ENCODE measurements around the gene ATP1A3.

DNA sequence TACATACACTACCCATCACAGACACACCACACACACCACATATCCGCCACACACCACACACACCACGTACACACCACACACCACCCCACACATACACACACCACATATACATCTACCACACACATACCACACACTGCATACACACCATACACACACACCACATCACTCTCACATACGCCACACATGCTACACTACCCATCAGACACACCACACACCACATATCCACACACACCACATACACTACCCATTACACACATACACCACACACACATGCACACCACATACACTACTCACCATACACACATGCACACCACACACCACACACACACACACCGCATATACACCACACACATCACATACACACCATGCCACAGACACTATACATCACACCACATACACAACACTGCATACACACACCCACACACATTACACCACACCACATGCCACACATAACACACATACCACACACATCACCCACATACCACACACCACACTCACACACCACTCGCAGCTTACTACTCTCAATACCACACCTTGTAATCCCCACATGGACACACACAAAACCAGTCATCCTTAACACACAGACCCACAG, 75.3 kb downstream of the ATP1A3 start:
- no peak for TF ChIP-seq POLR2A (IDR thresholded peaks at IDR 0.05)
- TF ChIP-seq, protein P1, sequence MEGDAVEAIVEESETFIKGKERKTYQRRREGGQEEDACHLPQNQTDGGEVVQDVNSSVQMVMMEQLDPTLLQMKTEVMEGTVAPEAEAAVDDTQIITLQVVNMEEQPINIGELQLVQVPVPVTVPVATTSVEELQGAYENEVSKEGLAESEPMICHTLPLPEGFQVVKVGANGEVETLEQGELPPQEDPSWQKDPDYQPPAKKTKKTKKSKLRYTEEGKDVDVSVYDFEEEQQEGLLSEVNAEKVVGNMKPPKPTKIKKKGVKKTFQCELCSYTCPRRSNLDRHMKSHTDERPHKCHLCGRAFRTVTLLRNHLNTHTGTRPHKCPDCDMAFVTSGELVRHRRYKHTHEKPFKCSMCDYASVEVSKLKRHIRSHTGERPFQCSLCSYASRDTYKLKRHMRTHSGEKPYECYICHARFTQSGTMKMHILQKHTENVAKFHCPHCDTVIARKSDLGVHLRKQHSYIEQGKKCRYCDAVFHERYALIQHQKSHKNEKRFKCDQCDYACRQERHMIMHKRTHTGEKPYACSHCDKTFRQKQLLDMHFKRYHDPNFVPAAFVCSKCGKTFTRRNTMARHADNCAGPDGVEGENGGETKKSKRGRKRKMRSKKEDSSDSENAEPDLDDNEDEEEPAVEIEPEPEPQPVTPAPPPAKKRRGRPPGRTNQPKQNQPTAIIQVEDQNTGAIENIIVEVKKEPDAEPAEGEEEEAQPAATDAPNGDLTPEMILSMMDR (IDR thresholded peaks at IDR 0.05): no peak

Data from adrenal gland (tissue), 5 donors.